Measurements from ENCODE around the gene GATAD2B.
A peak's percentile ranks its signal among the peaks of the same experiment; 100 is the strongest.

The GATAD2B gene

GRCh38 chr1:153827168-153827964 lies 95.4 kb downstream of the GATAD2B start:
- peaks cover 9% of the 10 kb centered on the region for H3K36me3 ChIP-seq (replicated peaks)
- no peaks in the 10 kb centered on the region for H3K27me3 ChIP-seq (replicated peaks)
- H3K27ac ChIP-seq = no peak overlapping the region
- in situ Hi-C loops (cut with HindIII; ENCODE audit: low pct_ligation_motif_present, low sequenced_read_pairs) = no loop called here
- no peak for TF ChIP-seq CTCF (IDR thresholded peaks at IDR 0.05; ENCODE audit: low read depth, low read length, missing control alignments)
- no peak overlapping the region for H3K4me3 ChIP-seq (ENCODE audit: low read depth, low read length)
- no peak for DNase-seq

- Histone ChIP-seq H3K36me3 (replicated peaks) (peaks cover 36% of the 10 kb centered on the region), H3K4me3 (ENCODE audit: low read depth, low read length) (no peak overlapping the region)
- in situ Hi-C loops (cut with HindIII; ENCODE audit: low pct_ligation_motif_present, low sequenced_read_pairs) = no loop called here
Measured at GRCh38 chr1:153818876-153819275, 103.9 kb downstream of the GATAD2B start.

GRCh38 chr1:153816283-153816889 lies 106.4 kb downstream of the GATAD2B start:
- in situ Hi-C loops (cut with HindIII; ENCODE audit: low pct_ligation_motif_present, low sequenced_read_pairs) = no loop called here
- Histone ChIP-seq H3K27me3 (replicated peaks) (no peaks in the 10 kb centered on the region), H3K36me3 (replicated peaks) (peaks cover 49% of the 10 kb centered on the region), H3K4me3 (ENCODE audit: low read depth, low read length) (no peak overlapping the region), H3K27ac (no peak overlapping the region)
- no peak for DNase-seq
- TF ChIP-seq CTCF (IDR thresholded peaks at IDR 0.05; ENCODE audit: low read depth, low read length, missing control alignments) = no peak

More at GRCh38 chr1:153818876-153819275, 103.9 kb downstream of the GATAD2B start:
- DNase-seq = no peak
- Histone ChIP-seq H3K27me3 (replicated peaks) (no peaks in the 10 kb centered on the region), H3K27ac (no peak overlapping the region)
- no peak for TF ChIP-seq CTCF (IDR thresholded peaks at IDR 0.05; ENCODE audit: low read depth, low read length, missing control alignments)

- DNase-seq = no peak
- peaks cover 14% of the 10 kb centered on the region for H3K36me3 ChIP-seq (replicated peaks)
- H3K4me3 ChIP-seq (ENCODE audit: low read depth, low read length) = no peak overlapping the region
- no peaks in the 10 kb centered on the region for H3K27me3 ChIP-seq (replicated peaks)
- peak overlapping the region; percentile 20 for H3K27ac ChIP-seq
- TF ChIP-seq CTCF (IDR thresholded peaks at IDR 0.05; ENCODE audit: low read depth, low read length, missing control alignments) = no peak
- in situ Hi-C loops (cut with HindIII; ENCODE audit: low pct_ligation_motif_present, low sequenced_read_pairs) = no loop called here
Measured at GRCh38 chr1:153805886-153806719, 116.7 kb downstream of the GATAD2B start.

GRCh38 chr1:153805042-153805745 lies 117.6 kb downstream of the GATAD2B start:
- H3K27ac ChIP-seq = peak overlapping the region; percentile 20

More at GRCh38 chr1:153805042-153805745, 117.6 kb downstream of the GATAD2B start:
- Histone ChIP-seq H3K4me3 (ENCODE audit: low read depth, low read length) (no peak overlapping the region), H3K27me3 (replicated peaks) (no peaks in the 10 kb centered on the region), H3K36me3 (replicated peaks) (peaks cover 5% of the 10 kb centered on the region)
- TF ChIP-seq CTCF (IDR thresholded peaks at IDR 0.05; ENCODE audit: low read depth, low read length, missing control alignments) = no peak
- peak; percentile 76 for DNase-seq
- in situ Hi-C loops (cut with HindIII; ENCODE audit: low pct_ligation_motif_present, low sequenced_read_pairs) = no loop called here
